Measurements from ENCODE around the gene COL5A2. TPM values are rescaled to one million over a fixed set of nuclear protein-coding genes. Genes with fewer than 3 reads are reported as not detected.

COL5A2 gene
- total RNA-seq, 4 donors from 2014 or later: 34.7 to 60.4 (median 51.4) TPM

- H3K4me1 ChIP-seq: peaks cover 0 to 10% (median 0%) of the 10 kb centered on the region in 4 donors
- H3K36me3 ChIP-seq: peaks cover 0 to 93% (median 0%) of the 10 kb centered on the region in 3 donors
- no peaks in the 10 kb centered on the region for H3K9me3 ChIP-seq
- no peaks in the 10 kb centered on the region for H3K27me3 ChIP-seq
- DNase-seq (ENCODE audit: low spot score in 2 of 2): no peak
- peak overlapping the region in 1 of 4 donors; percentile 40 for H3K27ac ChIP-seq
- 88 to 89% methylated on average over 1 of the region's 1 CpG for WGBS, 2 donors
- no peak for TF ChIP-seq POLR2A (IDR thresholded peaks at IDR 0.05)
- TF ChIP-seq CTCF (IDR thresholded peaks at IDR 0.05): no peak
- no peak for TF ChIP-seq EP300 (IDR thresholded peaks at IDR 0.05)
- no peak overlapping the region for H3K4me3 ChIP-seq
Observed at GRCh38 chr2:188993247-188993646, 186.3 kb downstream of the COL5A2 start.

- no peaks in the 10 kb centered on the region for H3K27me3 ChIP-seq
- H3K27ac ChIP-seq: peak overlapping the region in 3 of 4 donors; percentile 31 to 95 (median 86)
- H3K4me3 ChIP-seq: no peak overlapping the region
- TF ChIP-seq EP300 (IDR thresholded peaks at IDR 0.05) (no peak), POLR2A (IDR thresholded peaks at IDR 0.05) (no peak), CTCF (IDR thresholded peaks at IDR 0.05) (no peak)
- no peak for DNase-seq (ENCODE audit: low spot score in 2 of 2)
- peaks cover 0 to 42% (median 0%) of the 10 kb centered on the region in 3 donors for H3K36me3 ChIP-seq
- 42 to 54% methylated on average over 4 of the region's 4 CpGs for WGBS, 2 donors
- peaks cover 0 to 50% (median 2%) of the 10 kb centered on the region in 4 donors for H3K4me1 ChIP-seq
- H3K9me3 ChIP-seq: no peaks in the 10 kb centered on the region
Observed at GRCh38 chr2:188986839-188987238, 192.7 kb downstream of the COL5A2 start.

GRCh38 chr2:188984680-188985079 is 194.9 kb downstream of the COL5A2 start:
- Histone ChIP-seq H3K4me3 (no peak overlapping the region), H3K9me3 (no peaks in the 10 kb centered on the region), H3K36me3 (peaks cover 0 to 20% (median 0%) of the 10 kb centered on the region in 3 donors), H3K27me3 (no peaks in the 10 kb centered on the region), H3K4me1 (peaks cover 0 to 60% (median 7%) of the 10 kb centered on the region in 4 donors), H3K27ac (peak overlapping the region; percentile 46 to 95 (median 86))
- WGBS, 2 donors: 30 to 39% methylated on average over 5 of the region's 5 CpGs
- TF ChIP-seq POLR2A (IDR thresholded peaks at IDR 0.05) (peak in 1 of 2 donors; percentile 41), EP300 (IDR thresholded peaks at IDR 0.05) (peak in 1 of 2 donors; percentile 41), CTCF (IDR thresholded peaks at IDR 0.05) (no peak)
- peak in 1 of 2 donors; percentile 54 for DNase-seq (ENCODE audit: low spot score in 2 of 2)

GRCh38 chr2:188984065-188984491 is 195.5 kb downstream of the COL5A2 start:
- H3K27ac ChIP-seq: peak overlapping the region; percentile 46 to 95 (median 86)
- no peaks in the 10 kb centered on the region for H3K9me3 ChIP-seq
- H3K4me1 ChIP-seq: peaks cover 0 to 60% (median 7%) of the 10 kb centered on the region in 4 donors
- TF ChIP-seq CTCF (IDR thresholded peaks at IDR 0.05) (peak; percentile 27 to 53 (median 40)), EP300 (IDR thresholded peaks at IDR 0.05) (no peak)
- peaks cover 0 to 15% (median 0%) of the 10 kb centered on the region in 3 donors for H3K36me3 ChIP-seq
- DNase-seq (ENCODE audit: low spot score in 2 of 2): no peak
- H3K27me3 ChIP-seq: no peaks in the 10 kb centered on the region
- H3K4me3 ChIP-seq: no peak overlapping the region

GRCh38 chr2:188983427-188984064 is 196.0 kb downstream of the COL5A2 start:
- peak overlapping the region in 1 of 4 donors; percentile 10 for H3K4me3 ChIP-seq
- TF ChIP-seq EP300 (IDR thresholded peaks at IDR 0.05): no peak
- peak; percentile 25 to 67 (median 50) for TF ChIP-seq CTCF (IDR thresholded peaks at IDR 0.05)
- H3K36me3 ChIP-seq: peaks cover 0 to 12% (median 0%) of the 10 kb centered on the region in 3 donors
- DNase-seq (ENCODE audit: low spot score in 2 of 2): no peak
- H3K9me3 ChIP-seq: no peaks in the 10 kb centered on the region
- WGBS, 2 donors: 24 to 36% methylated on average over 4 of the region's 4 CpGs
- no peaks in the 10 kb centered on the region for H3K27me3 ChIP-seq
- peaks cover 0 to 60% (median 7%) of the 10 kb centered on the region in 4 donors for H3K4me1 ChIP-seq
- H3K27ac ChIP-seq: peak overlapping the region; percentile 46 to 95 (median 86)
